Smooth muscle cell (in vitro differentiated cells): ENCODE data around the gene GNPDA2. TPM values are rescaled to one million over a fixed set of nuclear protein-coding genes. Genes with fewer than 3 reads are reported as not detected.

Source experiments
- DNase-seq: peaks from one replicate; lab custom pipeline; 2025; ENCODE audit not compliant: unreplicated experiment; lab: John Stamatoyannopoulos, UW
- H2AFZ ChIP-seq: fragments of 200-600 bp; sonication (generic); 2 replicates; pipeline ENCODE4 v1.6.0; 2016; ENCODE audit warnings: antibody characterized with exemption, low read depth, mild to moderate bottlenecking
- H3F3A ChIP-seq: fragments of 200-600 bp; sonication (generic); 2 replicates; pipeline ENCODE4 v1.6.0; 2017; ENCODE audit warnings: antibody characterized with exemption, low read depth
- H3K27ac ChIP-seq: fragments of 200-600 bp; sonication (generic); 2 replicates; pipeline ENCODE4 v1.5.1; 2016; ENCODE audit warnings: low read depth, mild to moderate bottlenecking
- H3K27me3 ChIP-seq: fragments of 200-600 bp; sonication (generic); 2 replicates; pipeline ENCODE4 v1.6.1; 2016; ENCODE audit warnings: low read depth, mild to moderate bottlenecking
- H3K36me3 ChIP-seq: fragments of 200-600 bp; sonication (generic); 2 replicates; pipeline ENCODE4 v1.5.1; 2016; ENCODE audit warnings: low read depth
- H3K4me1 ChIP-seq: fragments of 200-600 bp; sonication (generic); 2 replicates; pipeline ENCODE4 v1.5.1; 2016; ENCODE audit warnings: low read depth
- H3K4me2 ChIP-seq: fragments of 200-600 bp; sonication (generic); 2 replicates; pipeline ENCODE4 v1.6.0; 2016; ENCODE audit warnings: mild to moderate bottlenecking
- H3K4me3 ChIP-seq: fragments of 200-600 bp; sonication (generic); 2 replicates; pipeline ENCODE4 v1.5.1; 2016; ENCODE audit warnings: mild to moderate bottlenecking
- H3K79me2 ChIP-seq: fragments of 200-600 bp; sonication (generic); 2 replicates; pipeline ENCODE4 v1.6.0; 2016; ENCODE audit warnings: low read depth, mild to moderate bottlenecking
- H3K9ac ChIP-seq: fragments of 200-600 bp; sonication (generic); 2 replicates; pipeline ENCODE4 v1.6.0; 2016; ENCODE audit warnings: low read depth
- H3K9me3 ChIP-seq: fragments of 200-600 bp; sonication (generic); replicated peaks from 2 replicates; pipeline ENCODE4 v1.5.1; 2016; ENCODE audit warnings: low read depth
- H4K20me1 ChIP-seq: fragments of 200-600 bp; sonication (generic); 2 replicates; pipeline ENCODE4 v1.6.0; 2016; ENCODE audit warnings: low read depth
- WGBS: methylation state at CpG from one replicate; pipeline ENCODE4 v1.1.7; 2016; ENCODE audit warnings: low lambda C conversion rate; 5-methylcytosine and 5-hydroxymethylcytosine counted together
- polyA plus RNA-seq: library from polyadenylated mRNA; unstranded; fragments of >200 nt; fragmentation: Nextera tagmentation; extraction: Ambion mirVana; gene quantifications from 2 replicates; pipeline ENCODE4 v1.2.1, GENCODE V29; 2016
- total RNA-seq: library from RNA; depleted of rRNA; stranded (reverse); fragments of >200 nt; gene quantifications from 2 replicates; pipeline ENCODE4 v1.2.3, GENCODE V29; 2014
- TF ChIP-seq, protein P1 (sequence below): fragments of 200-600 bp; sonication (generic); IDR thresholded peaks from 2 replicates; pipeline ENCODE4 v1.5.1; 2017; ENCODE audit warnings: borderline replicate concordance, mild to moderate bottlenecking, antibody characterized with exemption; ENCODE audit not compliant: insufficient read depth, poor library complexity, severe bottlenecking

The GNPDA2 gene
- total and polyA plus RNA-seq, 2 experiments from 2014 or later: 22.2 to 25.5 TPM

GRCh38 chr4:44765116-44765515 is 38.8 kb upstream of the GNPDA2 start:
- no peak overlapping the region for H3K9ac ChIP-seq
- no peaks in the 10 kb centered on the region for H3K79me2 ChIP-seq
- TF ChIP-seq, protein P1, sequence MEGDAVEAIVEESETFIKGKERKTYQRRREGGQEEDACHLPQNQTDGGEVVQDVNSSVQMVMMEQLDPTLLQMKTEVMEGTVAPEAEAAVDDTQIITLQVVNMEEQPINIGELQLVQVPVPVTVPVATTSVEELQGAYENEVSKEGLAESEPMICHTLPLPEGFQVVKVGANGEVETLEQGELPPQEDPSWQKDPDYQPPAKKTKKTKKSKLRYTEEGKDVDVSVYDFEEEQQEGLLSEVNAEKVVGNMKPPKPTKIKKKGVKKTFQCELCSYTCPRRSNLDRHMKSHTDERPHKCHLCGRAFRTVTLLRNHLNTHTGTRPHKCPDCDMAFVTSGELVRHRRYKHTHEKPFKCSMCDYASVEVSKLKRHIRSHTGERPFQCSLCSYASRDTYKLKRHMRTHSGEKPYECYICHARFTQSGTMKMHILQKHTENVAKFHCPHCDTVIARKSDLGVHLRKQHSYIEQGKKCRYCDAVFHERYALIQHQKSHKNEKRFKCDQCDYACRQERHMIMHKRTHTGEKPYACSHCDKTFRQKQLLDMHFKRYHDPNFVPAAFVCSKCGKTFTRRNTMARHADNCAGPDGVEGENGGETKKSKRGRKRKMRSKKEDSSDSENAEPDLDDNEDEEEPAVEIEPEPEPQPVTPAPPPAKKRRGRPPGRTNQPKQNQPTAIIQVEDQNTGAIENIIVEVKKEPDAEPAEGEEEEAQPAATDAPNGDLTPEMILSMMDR: no peak
- no peaks in the 10 kb centered on the region for H3K9me3 ChIP-seq
- no peak overlapping the region for H2AFZ ChIP-seq
- H3K27ac ChIP-seq: no peak overlapping the region
- H3K27me3 ChIP-seq: no peaks in the 10 kb centered on the region
- H3F3A ChIP-seq: no peaks in the 10 kb centered on the region
- no peaks in the 10 kb centered on the region for H3K36me3 ChIP-seq
- no peaks in the 10 kb centered on the region for H4K20me1 ChIP-seq
- DNase-seq: no peak
- whole genome bisulfite sequencing: 83% methylated on average over 4 of the region's 4 CpGs
- H3K4me1 ChIP-seq: no peaks in the 10 kb centered on the region
- H3K4me3 ChIP-seq: no peak overlapping the region
- no peak overlapping the region for H3K4me2 ChIP-seq

DNA sequence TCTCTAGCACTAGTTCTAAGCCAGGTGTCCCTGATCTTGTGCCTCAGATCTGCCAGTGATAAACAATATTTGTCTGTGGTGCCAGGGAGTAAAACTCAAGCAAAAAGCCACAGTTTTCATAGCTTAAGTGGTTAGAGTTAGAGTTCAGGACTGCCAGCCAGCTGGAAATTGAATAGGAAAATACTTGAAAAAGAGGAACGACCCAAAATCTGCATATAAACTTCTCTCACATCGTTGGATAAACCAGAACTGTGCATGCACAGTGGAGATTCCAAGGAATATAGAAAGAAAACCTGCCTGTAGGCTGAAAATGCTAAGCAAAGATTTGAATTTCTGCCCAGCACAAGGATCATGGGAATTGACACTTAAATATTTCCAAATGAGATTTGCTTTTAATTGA is 35.0 kb upstream of the GNPDA2 start:
- WGBS: 67% methylated on average over 2 of the region's 2 CpGs
- DNase-seq: no peak
- no peaks in the 10 kb centered on the region for H3K9me3 ChIP-seq

GRCh38 chr4:44760142-44760898 is 34.0 kb upstream of the GNPDA2 start:
- no peaks in the 10 kb centered on the region for H3K4me1 ChIP-seq
- WGBS: 47% methylated on average over 8 of the region's 8 CpGs
- H3K4me2 ChIP-seq: no peak overlapping the region
- H3K4me3 ChIP-seq: no peak overlapping the region
- no peaks in the 10 kb centered on the region for H3K36me3 ChIP-seq
- no peaks in the 10 kb centered on the region for H3F3A ChIP-seq
- H2AFZ ChIP-seq: peak overlapping the region; percentile 8
- H3K9ac ChIP-seq: no peak overlapping the region
- H3K27ac ChIP-seq: no peak overlapping the region
- DNase-seq: no peak
- TF ChIP-seq, protein P1: peak; percentile 59
- H3K9me3 ChIP-seq: no peaks in the 10 kb centered on the region
- H4K20me1 ChIP-seq: no peaks in the 10 kb centered on the region
- no peaks in the 10 kb centered on the region for H3K27me3 ChIP-seq
- H3K79me2 ChIP-seq: no peaks in the 10 kb centered on the region

More for the DNA sequence above, 35.0 kb upstream of the GNPDA2 start:
- Histone ChIP-seq H3K4me1 (no peaks in the 10 kb centered on the region), H4K20me1 (no peaks in the 10 kb centered on the region), H3K27ac (no peak overlapping the region), H3K4me2 (no peak overlapping the region), H3K36me3 (no peaks in the 10 kb centered on the region), H3K9ac (no peak overlapping the region), H3K4me3 (no peak overlapping the region), H3K27me3 (no peaks in the 10 kb centered on the region), H2AFZ (no peak overlapping the region), H3F3A (no peaks in the 10 kb centered on the region), H3K79me2 (no peaks in the 10 kb centered on the region)
- TF ChIP-seq, protein P1: no peak

GRCh38 chr4:44756559-44756958 is 30.2 kb upstream of the GNPDA2 start:
- Histone ChIP-seq H3K4me3 (no peak overlapping the region), H3K36me3 (no peaks in the 10 kb centered on the region), H3K4me2 (no peak overlapping the region), H3K4me1 (no peaks in the 10 kb centered on the region), H3K27me3 (no peaks in the 10 kb centered on the region), H3F3A (no peaks in the 10 kb centered on the region), H3K27ac (no peak overlapping the region), H3K9ac (no peak overlapping the region), H3K9me3 (no peaks in the 10 kb centered on the region), H4K20me1 (no peaks in the 10 kb centered on the region), H2AFZ (peak overlapping the region; percentile 29), H3K79me2 (no peaks in the 10 kb centered on the region)
- DNase-seq: no peak
- TF ChIP-seq, protein P1: no peak
- 90% methylated on average over 2 of the region's 2 CpGs for WGBS
